HG03196 (cell line): ENCODE data around the gene ASCC3.

Experiments used
- ATAC-seq: cut with Tn5 transposase; IDR thresholded peaks from one replicate; pipeline ENCODE4 v1.9.1; 2021; ENCODE audit not compliant: unreplicated experiment

ASCC3 gene

GRCh38 chr6:100469101-100469859 is 411.8 kb downstream of the ASCC3 start:
- no peak for ATAC-seq

GRCh38 chr6:100468016-100468622 is 413.0 kb downstream of the ASCC3 start:
- no peak for ATAC-seq

- ATAC-seq, result no peak
Measured at GRCh38 chr6:100467129-100468015, 413.8 kb downstream of the ASCC3 start.

GRCh38 chr6:100466410-100467128 is 414.6 kb downstream of the ASCC3 start:
- ATAC-seq, result no peak

- no peak for ATAC-seq
Measured at GRCh38 chr6:100465701-100466409, 415.3 kb downstream of the ASCC3 start.

GRCh38 chr6:100464903-100465700 is 416.0 kb downstream of the ASCC3 start, which contains the start of gene SIM1:
SIM1 (minus strand) TSS chr6:100464921; CDS start chr6:100463468, 1,453 bp downstream.
- no peak for ATAC-seq

GRCh38 chr6:100464162-100464851 is 416.8 kb downstream of the ASCC3 start:
- ATAC-seq, result no peak

GRCh38 chr6:100463630-100464161 is 417.4 kb downstream of the ASCC3 start:
- no peak for ATAC-seq

- ATAC-seq, result no peak
Measured at GRCh38 chr6:100462706-100463629, 418.2 kb downstream of the ASCC3 start.

- no peak for ATAC-seq
Measured at GRCh38 chr6:100461917-100462705, 419.0 kb downstream of the ASCC3 start.

GRCh38 chr6:100461278-100461916 is 419.7 kb downstream of the ASCC3 start:
- ATAC-seq, result no peak

- ATAC-seq, result no peak
Measured at GRCh38 chr6:100460650-100461204, 420.4 kb downstream of the ASCC3 start.

- ATAC-seq, result no peak
Measured at GRCh38 chr6:100459592-100460184, 421.4 kb downstream of the ASCC3 start.

- ATAC-seq, result no peak
Measured at GRCh38 chr6:100458841-100459591, 422.1 kb downstream of the ASCC3 start.
